K562 (cell line): ENCODE measurements around the gene EIF4EBP2. TPM values are rescaled to one million over a fixed set of nuclear protein-coding genes. Genes with fewer than 3 reads are reported as not detected.
A peak's percentile ranks its signal among the peaks of the same experiment; 100 is the strongest.

Experiments
- ATF7 ChIP-seq: fragments of 450-650 bp; IDR thresholded peaks from 2 replicates; pipeline ENCODE4 v1.7.1; 2014; ENCODE audit warnings: mild to moderate bottlenecking, moderate library complexity
- BRF1 ChIP-seq: IDR thresholded peaks from 3 replicates; pipeline ENCODE4 v1.6.1; 2011; ENCODE audit warnings: borderline replicate concordance, mild to moderate bottlenecking; ENCODE audit not compliant: insufficient read length; ENCODE audit errors: extremely low read depth
- EP300 ChIP-seq: IDR thresholded peaks from 2 replicates; pipeline ENCODE4 v1.6.1; 2012; ENCODE audit warnings: low read length, improper control_type of control experiment
- ESRRA ChIP-seq: fragments of 450-650 bp; IDR thresholded peaks from 2 replicates; pipeline ENCODE4 v1.6.1; 2014; ENCODE audit warnings: low read depth, mild to moderate bottlenecking, moderate library complexity, borderline replicate concordance
- ETS1 ChIP-seq: conservative IDR thresholded peaks from 2 replicates; pipeline ENCODE4 v1.6.1; 2011; ENCODE audit warnings: low read depth, mild to moderate bottlenecking, low read length; ENCODE audit not compliant: control insufficient read depth
- JUND ChIP-seq, 2 experiments: IDR thresholded peaks; 2 replicates in 1 of 2; 3 replicates in 1 of 2; pipeline ENCODE4 v1.6.1; 2011; ENCODE audit warnings: borderline replicate concordance in 2 of 2, low read depth in 2 of 2, low read length in 2 of 2, improper control_type of control experiment in 1 of 2, missing biosample characterization in 1 of 2, missing genetic modification characterization in 1 of 2, missing genetic modification reagents in 1 of 2
- MAZ ChIP-seq, 2 experiments: fragments of 450-650 bp in 1 of 2; sonication (generic) in 1 of 2; formaldehyde crosslinking; IDR thresholded peaks in 1 of 2; conservative IDR thresholded peaks in 1 of 2; 2 replicates each; pipeline versions ENCODE4 v1.4.0 to v1.5.0; 2020; ENCODE audit warnings: mild to moderate bottlenecking in 1 of 2, missing genetic modification reagents in 1 of 2
- RAD21 ChIP-seq, 2 experiments: fragments of 250-450 bp in 1 of 2; fragments of 450-650 bp in 1 of 2; sonication (Bioruptor Pico) in 1 of 2; formaldehyde crosslinking in 1 of 2; IDR thresholded peaks in 1 of 2; conservative IDR thresholded peaks in 1 of 2; 2 replicates each; pipeline versions ENCODE4 v1.4.0 to v1.8.0; 2020 to 2022; ENCODE audit warnings: mild to moderate bottlenecking in 2 of 2, moderate library complexity in 1 of 2
- RCOR1 ChIP-seq, 2 experiments: IDR thresholded peaks; 2 replicates each; pipeline ENCODE4 v1.6.1; 2012; ENCODE audit warnings: low read depth in 2 of 2, low read length in 2 of 2, borderline replicate concordance in 1 of 2, improper control_type of control experiment in 1 of 2
- TSC22D4 ChIP-seq: fragments of 450-650 bp; IDR thresholded peaks from 2 replicates; pipeline ENCODE4 v1.6.1; 2016; ENCODE audit warnings: missing genetic modification characterization, missing biosample characterization, control low read depth
- YY1 ChIP-seq, 3 experiments: IDR thresholded peaks; 2 replicates each; pipeline ENCODE4 v1.6.1; 2011; ENCODE audit warnings: low read length in 2 of 3, mild to moderate bottlenecking in 2 of 3, moderate library complexity in 2 of 3, borderline replicate concordance in 1 of 3, control low read depth in 1 of 3, low read depth in 1 of 3; ENCODE audit not compliant: insufficient read depth in 3 of 3, insufficient replicate concordance in 2 of 3, control insufficient read depth in 1 of 3, insufficient read length in 1 of 3; ENCODE audit errors: extremely low read depth in 1 of 3
- ZBTB40 ChIP-seq, 2 experiments: fragments of 450-650 bp in 1 of 2; sonication (generic) in 1 of 2; formaldehyde crosslinking in 1 of 2; IDR thresholded peaks; 2 replicates each; pipeline versions ENCODE4 v1.7.1 to v1.9.0; 2016 to 2022; ENCODE audit warnings: inconsistent platforms in 1 of 2, mild to moderate bottlenecking in 1 of 2, missing genetic modification reagents in 1 of 2
- ZNF436 ChIP-seq: fragments of 250-450, 450-650 bp; sonication (Bioruptor Pico); formaldehyde crosslinking; IDR thresholded peaks from 2 replicates; pipeline ENCODE4 v1.7.0; 2020; ENCODE audit warnings: mild to moderate bottlenecking
- polyA plus RNA-seq, 8 experiments: library from polyadenylated mRNA; depleted of rRNA in 4 of 8; stranded (reverse) in 5 of 8; unstranded in 3 of 8; fragments of >200 nt; fragmentation: Nextera tagmentation in 2 of 8; fragmentation: Illumina TruSeq in 1 of 8; extraction: Ambion mirVana in 2 of 8; extraction: Trizol in 1 of 8; gene quantifications; 2 replicates each; pipeline versions ENCODE4 v1.2.1 to v1.2.3, GENCODE V29; 2011 to 2014; ENCODE audit warnings: inconsistent platforms in 1 of 8, missing spikeins in 1 of 8
- total RNA-seq, 7 experiments: library from RNA; depleted of rRNA in 6 of 7; stranded (reverse); fragments of >200 nt in 6 of 7; fragmentation: Illumina TruSeq in 2 of 7; extraction: Trizol in 2 of 7; gene quantifications; 2 replicates each; pipeline versions ENCODE4 v1.2.1 to v1.2.3, GENCODE V29; 2011 to 2021; ENCODE audit warnings: low replicate concordance in 1 of 7

EIF4EBP2 gene
- total and polyA plus RNA-seq, 9 of the 15 experiments (the other 6 are each of a cell fraction or from before 2014, with no cell fraction given), result 16.1 to 67.5 (median 38.3) TPM

DNA sequence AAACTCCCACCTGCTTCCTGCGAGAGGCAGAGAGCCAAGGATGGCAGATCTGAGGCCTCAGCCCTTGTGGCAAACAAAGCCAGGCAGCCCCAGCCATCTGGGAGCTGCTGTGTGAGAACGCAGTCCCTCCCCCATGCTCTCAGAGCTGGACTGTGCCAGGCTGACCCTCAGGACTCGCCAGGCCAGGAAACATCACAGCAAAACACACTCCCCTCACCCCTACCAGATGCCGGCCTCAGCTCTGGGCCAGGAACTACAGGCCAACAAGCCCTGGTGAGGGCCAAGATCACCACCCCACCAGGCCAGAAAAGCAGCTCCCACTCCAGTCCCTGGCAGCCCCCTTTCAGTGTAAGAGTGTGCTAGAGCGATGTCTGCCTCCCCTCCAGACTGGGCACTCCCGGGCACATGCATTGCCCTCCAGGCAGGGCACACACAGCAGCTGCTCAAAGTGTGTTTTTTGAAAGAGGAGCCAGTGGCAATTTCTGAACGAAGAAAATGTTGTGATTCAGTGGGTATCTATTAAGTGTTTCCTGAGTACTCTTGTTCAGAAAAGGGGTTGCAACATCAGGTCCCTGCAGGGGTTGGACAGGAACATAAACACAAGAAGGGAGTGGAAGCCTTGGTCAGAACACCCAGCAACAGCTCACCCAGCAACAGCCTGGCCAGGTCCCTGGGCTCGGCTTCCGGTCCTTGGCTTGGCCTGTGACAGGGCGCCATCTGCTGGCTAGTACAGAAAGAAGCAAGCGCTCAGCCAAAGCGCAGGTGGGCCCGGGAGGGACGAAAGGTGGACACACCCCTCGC lies 39.8 kb upstream of the EIF4EBP2 start (continued):
- 0 out of 2 replicates have a peak, but pooled peaks have one; percentile 22 for TF ChIP-seq ZBTB40 (IDR thresholded peaks at IDR 0.05)
- no peak for TF ChIP-seq ZBTB40 (CRISPR knock-in tag; IDR thresholded peaks at IDR 0.05)
- peak in 1 of 2 experiments; percentile 56; a peak in 1 of 4 replicates for TF ChIP-seq RCOR1 (IDR thresholded peaks at IDR 0.05; ENCODE audit: borderline replicate concordance in 1 of 2, low read depth in 2 of 2, low read length in 2 of 2)
- peak; percentile 99 for TF ChIP-seq RAD21 (CRISPR knock-in tag; conservative IDR thresholded peaks at IDR 0.05 in 1 of 2, IDR thresholded peaks at IDR 0.05 in 1 of 2)
- TF ChIP-seq YY1 (IDR thresholded peaks at IDR 0.05; ENCODE audit: borderline replicate concordance in 1 of 3, control insufficient read depth in 1 of 3, extremely low read depth in 1 of 3, insufficient read depth in 3 of 3, insufficient read length in 1 of 3, insufficient replicate concordance in 2 of 3, low read depth in 1 of 3, low read length in 2 of 3), result peak in 1 of 3 experiments; percentile 42
- TF ChIP-seq EP300, result 0 out of 2 replicates have a peak, but pooled peaks have one; percentile 7
- TF ChIP-seq TSC22D4 (tag), result no peak
- peak; percentile 18; the same call in 1 of the 2 replicates for TF ChIP-seq ESRRA
- TF ChIP-seq BRF1, result no peak
- peak; percentile 52; the same call in 1 of the 2 replicates for TF ChIP-seq JUND (IDR thresholded peaks at IDR 0.05; ENCODE audit: borderline replicate concordance, low read depth, low read length)
- peak; percentile 28; the same call in 1 of the 3 replicates for TF ChIP-seq JUND (tag; IDR thresholded peaks at IDR 0.05; ENCODE audit: borderline replicate concordance, low read depth, low read length)
- 0 out of 2 replicates have a peak, but pooled peaks have one; percentile 57 for TF ChIP-seq ETS1
- peak; percentile 39; the same call in 1 of the 2 replicates for TF ChIP-seq ATF7
- TF ChIP-seq MAZ (CRISPR knock-in tag; conservative IDR thresholded peaks at IDR 0.05 in 1 of 2, IDR thresholded peaks at IDR 0.05 in 1 of 2), result peak in 1 of 2 experiments; percentile 33; a peak in 2 of 4 replicates
- no peak for TF ChIP-seq ZNF436 (CRISPR knock-in tag)
